Activated naive CD4-positive, alpha-beta T cell treated with anti-CD3 and anti-CD28 coated beads, Interleukin-2, amount 10 ng/mL, durations not matched to agents 7 days and 5 days (primary cell): ENCODE data around the gene ADARB2.

Experiments
- CTCF ChIA-PET: fragments of 350-600 bp; sonication (Branson Sonifier 250); formaldehyde crosslinking; loops from one replicate; lab custom pipeline; 2021; ENCODE audit warnings: antibody characterized with exemption; lab: Charles Lee
- DNase-seq: peaks from one replicate; pipeline ENCODE4 v3.0.0-alpha.2; 2020
- H3K27ac Mint-ChIP-seq: one replicate; pipeline ENCODE4 v1.8.0; 2021; ENCODE audit warnings: mild to moderate bottlenecking, moderate library complexity, mixed read lengths
- H3K27me3 Mint-ChIP-seq: one replicate; pipeline ENCODE4 v1.8.0; 2021; ENCODE audit warnings: mild to moderate bottlenecking, mixed read lengths
- H3K36me3 Mint-ChIP-seq: one replicate; pipeline ENCODE4 v1.8.0; 2021; ENCODE audit warnings: mixed read lengths
- H3K4me1 Mint-ChIP-seq: one replicate; pipeline ENCODE4 v1.8.0; 2021; ENCODE audit warnings: mixed read lengths
- H3K4me3 Mint-ChIP-seq: one replicate; pipeline ENCODE4 v1.8.0; 2021; ENCODE audit warnings: mild to moderate bottlenecking, moderate library complexity, mixed read lengths
- H3K9me3 Mint-ChIP-seq: one replicate; pipeline ENCODE4 v1.8.0; 2021; ENCODE audit warnings: mixed read lengths

ADARB2 gene

GRCh38 chr10:1575481-1576244 is 161.7 kb downstream of the ADARB2 start:
- Mint-ChIP-seq H3K27me3 (peaks cover 4% of the 10 kb centered on the region), H3K4me3 (no peak overlapping the region), H3K36me3 (no peaks in the 10 kb centered on the region), H3K4me1 (no peaks in the 10 kb centered on the region), H3K27ac (no peak overlapping the region), H3K9me3 (peaks cover 4% of the 10 kb centered on the region)
- CTCF ChIA-PET, result no interaction called here
- DNase-seq, result no peak

- H3K27ac Mint-ChIP-seq, result no peak overlapping the region
- H3K4me3 Mint-ChIP-seq, result no peak overlapping the region
- H3K4me1 Mint-ChIP-seq, result no peaks in the 10 kb centered on the region
- CTCF ChIA-PET, result no interaction called here
- H3K27me3 Mint-ChIP-seq, result peaks cover 4% of the 10 kb centered on the region
- peaks cover 4% of the 10 kb centered on the region for H3K9me3 Mint-ChIP-seq
- no peak for DNase-seq
- H3K36me3 Mint-ChIP-seq, result no peaks in the 10 kb centered on the region
Measured at GRCh38 chr10:1574719-1575118, 162.6 kb downstream of the ADARB2 start.

GRCh38 chr10:1573981-1574380 is 163.3 kb downstream of the ADARB2 start:
- Mint-ChIP-seq H3K9me3 (peaks cover 4% of the 10 kb centered on the region), H3K4me1 (no peaks in the 10 kb centered on the region), H3K36me3 (no peaks in the 10 kb centered on the region), H3K27me3 (peaks cover 4% of the 10 kb centered on the region), H3K27ac (no peak overlapping the region), H3K4me3 (no peak overlapping the region)
- no peak for DNase-seq
- CTCF ChIA-PET, result no interaction called here

GRCh38 chr10:1573334-1573969 is 163.9 kb downstream of the ADARB2 start:
- CTCF ChIA-PET, result no interaction called here
- peak; percentile 3 for DNase-seq
- H3K4me3 Mint-ChIP-seq, result no peak overlapping the region
- no peaks in the 10 kb centered on the region for H3K4me1 Mint-ChIP-seq
- peaks cover 4% of the 10 kb centered on the region for H3K9me3 Mint-ChIP-seq
- H3K27me3 Mint-ChIP-seq, result peaks cover 4% of the 10 kb centered on the region
- H3K27ac Mint-ChIP-seq, result no peak overlapping the region
- H3K36me3 Mint-ChIP-seq, result no peaks in the 10 kb centered on the region

GRCh38 chr10:1572519-1573333 is 164.6 kb downstream of the ADARB2 start:
- Mint-ChIP-seq H3K27ac (no peak overlapping the region), H3K9me3 (peaks cover 4% of the 10 kb centered on the region), H3K4me3 (no peak overlapping the region), H3K27me3 (peaks cover 4% of the 10 kb centered on the region), H3K36me3 (no peaks in the 10 kb centered on the region), H3K4me1 (no peaks in the 10 kb centered on the region)
- peak; percentile 11 for DNase-seq
- CTCF ChIA-PET, result no interaction called here

- Mint-ChIP-seq H3K4me3 (no peak overlapping the region), H3K27ac (no peak overlapping the region), H3K4me1 (no peaks in the 10 kb centered on the region), H3K27me3 (peaks cover 8% of the 10 kb centered on the region), H3K36me3 (no peaks in the 10 kb centered on the region), H3K9me3 (peaks cover 4% of the 10 kb centered on the region)
- CTCF ChIA-PET, result no interaction called here
- peak; percentile 10 for DNase-seq
Measured at GRCh38 chr10:1571587-1572237, 165.6 kb downstream of the ADARB2 start.

GRCh38 chr10:1570416-1571051 is 166.8 kb downstream of the ADARB2 start:
- no peaks in the 10 kb centered on the region for H3K4me1 Mint-ChIP-seq
- CTCF ChIA-PET, result no interaction called here
- no peak overlapping the region for H3K4me3 Mint-ChIP-seq
- peaks cover 4% of the 10 kb centered on the region for H3K9me3 Mint-ChIP-seq
- no peak for DNase-seq
- no peaks in the 10 kb centered on the region for H3K36me3 Mint-ChIP-seq
- no peak overlapping the region for H3K27ac Mint-ChIP-seq
- H3K27me3 Mint-ChIP-seq, result peaks cover 12% of the 10 kb centered on the region

GRCh38 chr10:1569208-1569607 is 168.1 kb downstream of the ADARB2 start:
- H3K27me3 Mint-ChIP-seq, result peaks cover 12% of the 10 kb centered on the region
- no peak overlapping the region for H3K27ac Mint-ChIP-seq
- H3K9me3 Mint-ChIP-seq, result peaks cover 4% of the 10 kb centered on the region
- H3K36me3 Mint-ChIP-seq, result no peaks in the 10 kb centered on the region
- CTCF ChIA-PET, result no interaction called here
- no peaks in the 10 kb centered on the region for H3K4me1 Mint-ChIP-seq
- no peak overlapping the region for H3K4me3 Mint-ChIP-seq
- no peak for DNase-seq

- Mint-ChIP-seq H3K36me3 (no peaks in the 10 kb centered on the region), H3K27ac (no peak overlapping the region), H3K9me3 (peaks cover 4% of the 10 kb centered on the region), H3K4me3 (no peak overlapping the region), H3K27me3 (peaks cover 11% of the 10 kb centered on the region), H3K4me1 (no peaks in the 10 kb centered on the region)
- no peak for DNase-seq
- CTCF ChIA-PET, result no interaction called here
Measured at GRCh38 chr10:1567742-1568495, 169.4 kb downstream of the ADARB2 start.

- DNase-seq, result no peak
- H3K27me3 Mint-ChIP-seq, result peaks cover 8% of the 10 kb centered on the region
- H3K4me1 Mint-ChIP-seq, result no peaks in the 10 kb centered on the region
- H3K36me3 Mint-ChIP-seq, result no peaks in the 10 kb centered on the region
- H3K27ac Mint-ChIP-seq, result no peak overlapping the region
- CTCF ChIA-PET, result no interaction called here
- H3K4me3 Mint-ChIP-seq, result no peak overlapping the region
- peaks cover 4% of the 10 kb centered on the region for H3K9me3 Mint-ChIP-seq
Measured at GRCh38 chr10:1567152-1567551, 170.2 kb downstream of the ADARB2 start.

- Mint-ChIP-seq H3K4me3 (no peak overlapping the region), H3K27me3 (peaks cover 8% of the 10 kb centered on the region), H3K4me1 (no peaks in the 10 kb centered on the region), H3K27ac (no peak overlapping the region), H3K36me3 (no peaks in the 10 kb centered on the region), H3K9me3 (no peaks in the 10 kb centered on the region)
- CTCF ChIA-PET, result no interaction called here
- no peak for DNase-seq
Measured at GRCh38 chr10:1564791-1565190, 172.5 kb downstream of the ADARB2 start.

GRCh38 chr10:1563028-1563427 is 174.3 kb downstream of the ADARB2 start:
- no peak for DNase-seq
- CTCF ChIA-PET, result no interaction called here
- Mint-ChIP-seq H3K27me3 (peaks cover 8% of the 10 kb centered on the region), H3K4me3 (no peak overlapping the region), H3K36me3 (no peaks in the 10 kb centered on the region), H3K9me3 (no peaks in the 10 kb centered on the region), H3K27ac (no peak overlapping the region), H3K4me1 (no peaks in the 10 kb centered on the region)

- H3K9me3 Mint-ChIP-seq, result no peaks in the 10 kb centered on the region
- no peak for DNase-seq
- CTCF ChIA-PET, result no interaction called here
- no peaks in the 10 kb centered on the region for H3K36me3 Mint-ChIP-seq
- H3K4me3 Mint-ChIP-seq, result no peak overlapping the region
- H3K27me3 Mint-ChIP-seq, result peaks cover 8% of the 10 kb centered on the region
- H3K4me1 Mint-ChIP-seq, result no peaks in the 10 kb centered on the region
- no peak overlapping the region for H3K27ac Mint-ChIP-seq
Measured at GRCh38 chr10:1561731-1562337, 175.5 kb downstream of the ADARB2 start.
